NCI-H2227 treated with DMSO at 0.1 percent for 48 hours (cell line): Measurements from ENCODE around the gene HASPIN.

Source experiments
- DNase-seq: peaks from one replicate; lab custom pipeline; 2025; lab: John Stamatoyannopoulos, UW

The HASPIN gene

GRCh38 chr17:3723556-3724377 lies at the start of gene HASPIN:
TSS of gene HASPIN (plus strand) at chr17:3723903. CDS start at chr17:3723936, 33 bp downstream.
- DNase-seq = peak; percentile 78

GRCh38 chr17:3675886-3676285 lies 47.8 kb upstream of the HASPIN start:
- DNase-seq = no peak

- DNase-seq = no peak
Measured at GRCh38 chr17:3678095-3678820, 45.4 kb upstream of the HASPIN start.

- no peak for DNase-seq
Measured at GRCh38 chr17:3678821-3679530, 44.7 kb upstream of the HASPIN start.

DNA sequence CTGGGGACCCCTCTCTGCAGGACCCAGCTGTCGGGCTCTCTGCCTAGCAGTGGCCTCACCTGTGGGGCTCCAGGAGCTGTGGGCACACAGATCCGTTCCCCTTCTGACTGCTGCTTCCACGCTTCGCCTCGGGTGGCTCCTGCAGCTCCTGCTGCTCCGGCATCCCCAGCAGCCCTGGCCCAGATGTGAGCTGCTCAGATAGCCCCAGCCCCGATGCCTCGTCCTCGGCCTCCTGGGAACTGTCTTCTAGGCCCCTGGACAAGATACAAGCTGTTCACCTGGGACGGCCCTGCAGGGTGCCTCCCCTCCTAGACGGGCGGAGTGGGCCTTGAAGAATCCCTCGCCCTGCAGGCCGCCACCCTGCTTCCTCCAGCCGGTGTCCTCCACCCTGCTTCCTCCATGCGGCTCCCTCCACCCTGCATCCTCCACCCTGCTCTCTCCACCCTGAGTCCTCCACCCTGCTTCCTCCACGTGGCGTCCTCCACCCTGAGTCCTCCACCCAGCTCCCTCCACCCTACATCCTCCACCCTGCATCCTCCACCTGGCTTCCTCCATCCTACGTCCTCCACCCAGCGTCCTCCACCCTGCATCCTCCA lies 44.1 kb upstream of the HASPIN start:
- no peak for DNase-seq

- no peak for DNase-seq
Measured at GRCh38 chr17:3681057-3681456, 42.6 kb upstream of the HASPIN start.

DNA sequence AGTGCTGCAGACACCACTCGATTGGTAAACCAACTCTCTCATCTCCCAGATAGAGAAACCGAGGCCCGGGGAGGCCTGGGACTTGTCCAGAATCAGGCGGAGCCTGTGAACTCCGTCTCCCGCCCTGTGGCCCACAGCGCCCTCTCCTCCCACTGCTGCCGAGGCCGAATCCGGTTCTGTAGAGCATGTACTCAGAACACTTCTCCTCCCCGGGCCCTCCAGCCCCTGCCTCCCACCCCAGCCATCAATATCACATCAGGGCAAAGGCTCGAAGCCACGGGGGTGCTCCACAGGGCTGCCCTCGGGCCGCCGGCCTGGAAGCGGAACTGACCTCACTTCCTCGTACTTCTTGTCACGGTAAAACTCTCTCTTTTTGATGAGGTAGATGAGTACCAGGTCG lies 42.1 kb upstream of the HASPIN start:
- no peak for DNase-seq

- DNase-seq = no peak
Measured at GRCh38 chr17:3682033-3682432, 41.7 kb upstream of the HASPIN start.

GRCh38 chr17:3683054-3683511 lies 40.6 kb upstream of the HASPIN start:
- DNase-seq = no peak

DNA sequence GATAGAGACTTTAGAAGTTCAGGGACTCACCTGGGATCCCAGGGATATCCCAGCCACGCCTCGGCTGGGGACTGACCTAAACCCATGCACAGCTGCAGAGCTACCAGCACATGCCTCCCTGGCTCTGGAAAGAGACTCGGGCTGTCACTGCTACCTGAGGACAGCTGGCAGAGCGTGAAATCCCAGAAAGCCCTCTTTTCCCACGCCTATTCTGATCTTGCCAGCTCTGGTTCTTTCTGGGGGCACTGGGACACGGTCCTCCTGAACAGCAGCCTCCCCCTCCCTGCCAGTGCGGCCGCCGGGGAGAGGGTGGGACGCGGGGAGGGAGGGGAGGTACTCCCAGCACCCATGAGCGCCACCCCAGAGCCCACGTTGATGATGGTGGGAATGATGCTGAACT lies 38.5 kb upstream of the HASPIN start:
- no peak for DNase-seq

GRCh38 chr17:3688027-3688553 lies 35.6 kb upstream of the HASPIN start:
- no peak for DNase-seq

DNA sequence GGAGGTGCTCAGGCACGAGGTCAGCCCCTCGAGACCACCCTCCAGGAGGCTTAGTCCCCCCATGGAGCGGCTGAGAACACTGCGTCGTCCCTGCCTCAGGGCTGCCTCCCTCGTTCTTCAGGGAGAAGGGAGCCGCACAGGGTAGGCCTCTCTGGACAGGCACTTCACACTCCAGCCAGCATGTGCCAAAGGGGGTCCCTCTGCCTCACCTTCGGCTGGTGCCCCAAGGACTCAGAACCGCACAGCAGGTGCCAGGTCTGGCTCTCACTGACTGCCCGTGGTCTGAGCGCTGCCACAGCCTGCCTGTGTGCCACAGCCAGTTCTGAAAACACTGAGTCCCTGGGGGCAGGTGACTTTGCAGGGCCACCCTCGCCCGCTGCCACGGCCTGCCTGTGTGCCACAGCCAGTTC lies 34.8 kb upstream of the HASPIN start:
- DNase-seq = no peak

DNA sequence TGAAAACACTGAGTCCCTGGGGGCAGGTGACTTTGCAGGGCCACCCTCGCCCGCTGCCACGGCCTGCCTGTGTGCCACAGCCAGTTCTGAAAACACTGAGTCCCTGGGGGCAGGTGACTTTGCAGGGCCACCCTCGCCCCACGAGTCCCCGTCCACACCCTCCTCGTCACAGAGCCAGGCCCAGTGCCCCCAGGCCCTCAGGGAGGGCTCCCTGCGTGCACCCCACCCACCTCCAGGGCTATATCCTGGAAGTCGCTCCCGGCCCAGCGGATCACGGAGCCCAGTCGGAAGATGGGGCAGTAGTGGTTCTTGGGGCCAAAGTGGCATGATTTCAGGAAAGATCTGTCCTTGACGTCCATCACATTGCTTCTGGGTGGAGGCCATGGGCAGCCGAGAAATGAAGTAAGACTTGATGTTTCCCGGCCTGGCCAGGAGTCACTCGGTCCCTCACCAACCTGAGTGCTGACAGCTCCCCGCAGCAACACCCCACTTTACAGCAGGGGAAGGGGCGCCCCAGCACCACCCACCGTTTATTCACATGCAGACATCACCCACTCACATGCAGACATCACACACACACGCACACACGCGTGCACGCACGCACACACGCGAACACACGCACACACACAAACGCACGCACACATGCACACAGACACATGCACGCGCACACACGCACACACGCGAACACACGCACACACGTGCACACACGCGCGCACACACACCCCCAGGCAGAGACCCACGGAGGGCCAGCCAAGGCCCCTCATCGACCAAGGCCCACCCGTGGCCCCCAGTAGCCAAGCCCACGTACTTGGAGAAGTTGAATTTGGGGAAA lies 34.2 kb upstream of the HASPIN start:
- no peak for DNase-seq

GRCh38 chr17:3690094-3690715 lies 33.5 kb upstream of the HASPIN start:
- DNase-seq = no peak

- no peak for DNase-seq
Measured at GRCh38 chr17:3691617-3692067, 32.1 kb upstream of the HASPIN start.

- no peak for DNase-seq
Measured at GRCh38 chr17:3692346-3692745, 31.4 kb upstream of the HASPIN start.

DNA sequence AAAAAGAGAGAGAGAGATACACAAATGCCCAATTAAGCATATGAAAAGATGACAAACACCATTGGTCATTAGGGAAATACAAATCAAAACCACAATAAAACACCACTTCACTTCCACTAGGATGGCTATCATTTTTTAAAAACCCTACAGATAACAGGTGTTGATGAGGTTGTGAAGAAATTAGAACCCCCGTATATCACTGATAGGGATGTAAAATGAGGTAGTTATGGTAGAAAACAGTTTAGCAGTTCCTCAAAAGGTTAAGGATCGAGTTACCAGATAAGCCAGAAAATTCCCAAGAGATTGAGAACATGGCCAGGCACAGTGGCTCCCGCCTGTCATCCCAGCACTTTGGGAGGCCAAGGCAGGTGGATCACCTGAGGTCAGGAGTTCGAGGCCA lies 30.6 kb upstream of the HASPIN start:
- no peak for DNase-seq

DNA sequence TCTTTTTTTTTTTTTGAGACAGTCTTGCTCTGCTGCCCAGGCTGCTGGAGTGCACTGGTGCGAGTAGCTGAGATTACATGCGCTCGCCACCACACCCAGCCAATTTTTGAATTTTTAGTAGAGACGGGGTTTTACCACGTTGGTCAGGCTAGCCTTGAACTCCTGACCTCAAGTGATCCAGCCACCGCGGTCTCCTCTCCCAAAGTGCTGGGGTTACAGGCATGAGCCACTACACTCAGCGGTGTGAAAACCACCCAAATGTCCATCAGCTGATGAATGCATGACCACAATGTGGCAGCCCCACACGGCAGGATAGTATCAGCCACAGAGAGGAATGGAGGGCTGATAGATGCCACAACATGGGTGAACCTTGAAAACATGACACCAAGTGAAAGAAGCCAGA lies 29.9 kb upstream of the HASPIN start:
- no peak for DNase-seq

DNA sequence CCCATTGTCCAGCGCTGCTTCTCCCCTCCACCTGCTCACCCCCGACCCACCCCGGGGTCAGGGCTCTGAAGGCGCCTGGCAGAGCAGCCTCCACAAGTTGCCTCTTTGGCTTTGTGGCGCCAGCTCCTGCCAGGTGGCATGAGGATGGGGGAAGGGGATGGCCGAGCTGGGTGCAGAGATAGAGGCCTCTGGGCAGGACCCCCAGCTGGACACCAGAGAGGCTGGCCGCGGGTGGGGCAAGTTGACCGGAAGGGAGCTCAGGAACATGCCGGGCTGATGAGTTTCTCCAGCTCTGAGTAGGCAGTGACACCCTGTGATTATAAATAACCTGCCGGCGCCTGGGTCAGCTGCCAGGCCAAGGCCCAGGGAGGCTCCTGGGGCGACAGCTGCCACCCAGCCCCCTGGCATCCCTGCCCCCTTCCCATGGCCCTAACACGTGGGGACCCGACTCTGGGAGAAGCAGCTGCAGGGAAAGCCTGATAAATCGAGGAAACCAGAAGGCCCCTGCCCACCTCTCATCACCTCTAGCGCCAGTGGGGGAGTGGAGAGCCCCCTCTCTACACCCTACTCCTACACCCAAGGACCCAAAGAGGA lies 28.5 kb upstream of the HASPIN start:
- DNase-seq = no peak
